ENCODE data around the gene A1BG.
"Not testable (repeated sequence)": the region's sequence is repeated elsewhere in the genome, so short reads cannot be mapped to it uniquely, and the experiment has no call there.

A1BG gene

GRCh38 chr19:58386576-58387337 lies 33.5 kb upstream of the A1BG start, which contains the start of gene RPS5:
Gene RPS5 (plus strand): TSS chr19:58387269. CDS start chr19:58388138, 869 bp downstream.
- DNase-seq (ENCODE audit: low read depth in 3 of 3, low spot score in 1 of 3) = peak; percentile 89 to 94 (median 92)

DNA sequence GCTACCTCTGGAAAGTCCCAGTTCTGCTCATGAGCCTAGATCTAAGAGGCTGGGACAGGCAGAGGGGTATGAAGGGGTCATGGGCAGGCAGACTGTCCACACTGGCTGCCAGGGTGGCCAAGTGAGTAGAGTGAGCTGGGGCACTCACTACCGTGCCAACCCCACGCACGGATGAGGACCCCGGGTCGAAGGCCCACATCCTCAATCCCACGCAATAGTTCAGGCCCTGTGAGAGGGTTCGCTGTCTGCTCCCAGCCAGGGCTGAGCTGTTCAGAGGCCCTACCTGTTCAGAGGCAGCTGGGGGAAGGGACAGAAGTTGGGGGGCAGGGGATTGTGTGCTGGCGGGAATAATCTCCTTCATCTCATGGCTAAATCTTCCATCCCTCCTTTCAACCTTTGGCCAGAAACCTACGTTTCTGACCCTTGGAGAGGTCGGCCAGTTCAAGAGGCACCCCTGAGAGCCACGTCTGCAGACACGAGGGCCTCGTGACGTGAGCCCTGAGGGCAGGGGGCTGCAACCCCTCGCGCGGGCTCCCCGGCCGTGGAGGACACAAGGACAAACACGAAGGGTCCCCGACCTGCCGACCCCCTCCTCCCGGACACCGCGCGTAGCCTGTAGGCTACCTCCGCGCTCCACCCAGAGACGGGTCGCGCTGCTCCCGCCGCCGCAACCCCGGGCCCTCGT lies 32.7 kb upstream of the A1BG start:
- no peak for DNase-seq (ENCODE audit: low read depth in 3 of 3, low spot score in 1 of 3)

DNA sequence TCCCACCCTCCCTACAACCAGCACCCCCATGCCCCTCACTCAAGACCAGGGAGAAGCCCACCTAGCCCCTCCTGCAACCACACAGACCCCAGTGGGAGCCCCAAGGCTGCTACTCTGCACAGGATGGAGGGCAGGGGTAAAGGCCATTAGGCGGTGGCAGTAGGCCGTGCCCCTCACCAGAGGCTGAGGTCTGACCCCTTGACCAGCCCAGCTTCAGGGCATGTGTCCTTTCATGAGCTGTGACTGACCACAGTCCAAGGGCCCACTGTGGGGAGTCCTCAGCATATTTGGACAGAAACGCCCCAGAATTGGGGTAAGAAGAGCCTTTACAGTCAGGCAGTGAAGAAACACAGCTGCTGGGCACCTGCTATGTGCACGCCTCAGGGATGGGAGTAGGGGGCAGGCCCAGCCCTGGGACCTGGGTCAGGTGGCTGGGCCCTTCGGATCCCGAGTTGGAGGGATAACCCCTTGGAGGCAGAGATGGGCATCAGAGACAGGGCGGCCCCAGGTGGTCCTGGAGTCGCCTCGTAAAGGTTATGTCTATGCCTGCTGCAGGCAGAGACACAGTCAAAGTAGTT lies 32.1 kb upstream of the A1BG start:
- no peak for DNase-seq (ENCODE audit: low read depth in 3 of 3, low spot score in 1 of 3)

DNA sequence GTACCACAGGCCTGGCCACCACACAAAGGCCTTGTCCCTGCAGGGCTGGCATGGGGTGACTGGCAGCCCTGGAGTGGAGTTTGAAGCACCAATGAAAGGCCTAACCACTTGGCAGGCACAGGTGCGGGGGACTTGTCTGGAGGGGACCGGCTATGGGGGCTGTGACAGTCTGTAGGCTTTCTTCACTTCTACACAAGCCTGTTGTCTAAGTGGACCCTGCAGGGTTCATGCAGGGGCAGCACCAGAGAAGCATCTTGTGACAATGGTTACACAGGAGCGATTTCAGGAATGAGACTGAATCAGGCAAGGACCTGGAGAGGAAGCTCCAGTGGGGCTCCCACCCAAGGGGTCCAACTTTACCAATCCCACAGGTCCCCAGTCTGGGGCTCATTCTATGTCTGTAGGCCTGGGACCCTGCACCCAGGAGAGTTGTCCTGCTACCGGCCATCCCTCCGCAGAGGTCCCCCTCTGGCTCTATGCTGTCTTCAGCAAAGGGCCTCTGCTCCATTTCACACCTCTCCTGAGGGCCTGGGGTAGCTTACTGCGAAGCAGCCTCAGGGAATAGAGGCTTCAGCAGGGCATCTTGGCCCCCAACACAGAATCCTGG lies 29.8 kb upstream of the A1BG start:
- no peak for DNase-seq (ENCODE audit: low read depth in 3 of 3, low spot score in 1 of 3)

DNA sequence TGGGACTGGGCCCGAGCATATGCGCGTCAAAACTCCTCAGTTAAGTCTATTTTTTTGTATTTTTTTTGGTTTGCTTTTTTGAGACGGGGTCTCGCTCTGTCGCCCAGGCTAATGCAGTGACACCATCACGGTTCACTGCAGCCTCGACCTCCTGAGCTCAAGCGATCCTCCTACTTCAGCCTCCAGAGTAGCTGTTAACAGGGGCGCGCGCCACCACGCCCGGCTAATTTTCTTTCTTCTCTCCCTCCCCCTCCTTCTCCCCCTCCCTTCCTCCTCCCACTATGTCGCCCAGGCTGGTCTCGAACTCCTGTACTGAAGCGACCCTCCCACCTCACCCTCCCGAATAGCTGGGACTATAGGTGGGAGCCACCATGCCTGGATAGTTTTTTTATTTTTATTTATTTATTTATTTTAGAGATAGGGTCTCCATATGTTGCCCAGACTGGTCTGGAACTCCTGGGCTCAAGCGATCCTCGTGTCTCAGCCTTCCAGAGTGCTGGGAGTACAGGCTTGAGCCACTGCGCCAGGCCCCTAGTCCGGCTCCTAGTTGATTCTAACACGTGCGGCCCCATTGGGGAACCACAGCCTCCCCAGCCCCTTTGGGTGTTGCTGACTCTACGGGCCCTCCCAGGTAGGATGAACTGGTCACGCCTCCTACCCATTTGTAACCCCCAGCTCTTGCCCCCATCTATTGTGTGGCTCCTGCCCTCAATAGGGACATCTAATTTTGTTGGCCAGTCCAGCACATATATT lies 28.3 kb upstream of the A1BG start:
- DNase-seq (ENCODE audit: low read depth in 3 of 3, low spot score in 1 of 3) = no peak

DNA sequence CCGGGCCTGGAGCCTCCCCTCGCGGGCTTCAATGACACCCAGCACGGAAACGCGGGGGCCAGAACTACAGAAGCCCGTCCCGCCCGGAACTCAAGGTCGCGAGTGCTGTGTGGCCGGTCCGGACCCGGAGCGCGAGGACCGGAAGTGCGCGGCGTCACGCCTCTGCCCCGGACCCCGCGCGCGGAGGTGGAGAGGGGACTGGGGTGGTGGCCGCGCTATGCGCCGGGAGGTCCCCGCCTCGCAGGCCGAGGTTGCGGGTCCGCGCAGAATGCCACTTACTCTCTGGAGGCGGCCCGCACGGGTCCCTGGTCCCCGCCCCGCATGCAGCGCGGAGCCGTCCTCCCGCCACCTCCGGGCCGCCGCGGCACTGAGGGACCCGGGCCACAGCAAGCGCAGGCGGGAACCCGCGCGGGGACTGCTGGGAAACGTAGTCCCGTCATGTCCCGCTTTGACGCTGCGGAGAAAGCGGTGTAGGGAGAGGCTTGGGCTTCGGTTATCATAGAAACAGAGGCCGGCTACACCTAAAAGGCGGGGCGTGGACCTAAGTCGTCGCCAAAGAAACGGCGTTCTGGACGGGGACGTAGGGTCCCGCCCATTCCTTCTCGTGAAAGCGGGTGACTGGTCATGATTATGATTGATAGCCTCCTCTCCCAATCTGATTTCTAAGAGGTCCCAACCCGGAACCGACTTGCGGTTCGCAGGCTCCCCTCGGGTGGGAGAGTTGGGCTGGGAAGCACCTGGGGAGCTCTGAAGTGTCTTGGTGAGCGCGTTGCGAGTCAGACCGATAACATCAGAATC lies 27.6 kb upstream of the A1BG start, which contains the start of gene ZNF837:
TSS of gene ZNF837 (minus strand) at position 369 of the 798 bp plus-strand sequence. CDS start 11,698 bp downstream, outside the sequence.
- DNase-seq (ENCODE audit: low read depth in 3 of 3, low spot score in 1 of 3) = peak; percentile 85 to 98 (median 95)

- DNase-seq (ENCODE audit: low read depth in 3 of 3, low spot score in 1 of 3) = no peak
Observed at GRCh38 chr19:58380037-58380661, 26.9 kb upstream of the A1BG start.

- no peak for DNase-seq (ENCODE audit: low read depth in 3 of 3, low spot score in 1 of 3)
Observed at GRCh38 chr19:58379246-58379645, 26.0 kb upstream of the A1BG start.

GRCh38 chr19:58376724-58377123 lies 23.4 kb upstream of the A1BG start:
- DNase-seq (ENCODE audit: low read depth in 3 of 3, low spot score in 1 of 3) = not testable (repeated sequence)

- no peak for DNase-seq (ENCODE audit: low read depth in 3 of 3, low spot score in 1 of 3)
Observed at GRCh38 chr19:58374200-58374599, 20.9 kb upstream of the A1BG start.

GRCh38 chr19:58372311-58373133 lies 19.2 kb upstream of the A1BG start:
- no peak for DNase-seq (ENCODE audit: low read depth in 3 of 3, low spot score in 1 of 3)

- DNase-seq (ENCODE audit: low read depth in 3 of 3, low spot score in 1 of 3) = no peak
Observed at GRCh38 chr19:58368561-58369360, 15.5 kb upstream of the A1BG start.

DNA sequence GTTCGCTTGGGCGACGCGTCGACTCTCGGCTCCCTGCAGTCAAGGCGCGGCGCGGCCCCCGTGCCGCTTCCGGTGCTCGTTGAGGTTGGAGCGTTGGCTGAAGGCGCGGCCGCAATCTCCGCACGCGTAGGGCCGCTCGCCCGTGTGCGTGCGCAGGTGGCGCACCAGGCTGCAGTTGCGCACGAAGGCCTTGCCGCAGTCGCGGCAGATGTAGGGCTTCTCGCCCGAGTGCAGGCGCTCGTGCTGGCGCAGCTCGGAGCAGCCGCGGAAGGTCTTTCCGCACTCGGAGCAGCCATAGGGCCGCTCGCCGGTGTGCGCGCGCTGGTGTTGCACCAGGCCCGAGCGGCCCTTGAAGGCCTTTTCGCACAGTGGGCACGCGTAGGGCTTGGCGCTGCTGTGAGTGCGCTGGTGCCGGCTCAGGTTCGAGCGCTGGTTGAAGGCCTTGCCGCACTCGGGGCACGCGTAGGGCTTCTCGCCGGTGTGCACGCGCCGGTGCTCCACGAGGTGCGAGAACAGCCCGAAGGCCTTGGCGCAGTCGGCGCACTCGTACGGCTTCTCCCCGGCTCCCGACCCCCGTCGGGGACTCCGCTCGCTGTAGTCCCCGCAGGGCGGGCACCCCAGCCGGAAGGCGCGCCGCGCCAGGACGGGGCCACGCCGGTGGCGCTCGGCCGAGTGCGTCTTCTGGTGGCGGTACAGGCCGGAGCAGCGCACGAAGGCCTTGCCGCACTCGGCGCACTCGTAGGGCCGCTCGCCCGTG lies 14.6 kb upstream of the A1BG start:
- no peak for DNase-seq (ENCODE audit: low read depth in 3 of 3, low spot score in 1 of 3)

- DNase-seq (ENCODE audit: low read depth in 3 of 3, low spot score in 1 of 3) = no peak
Observed at GRCh38 chr19:58366585-58367430, 13.5 kb upstream of the A1BG start.

- no peak for DNase-seq (ENCODE audit: low read depth in 3 of 3, low spot score in 1 of 3)
Observed at GRCh38 chr19:58364146-58364545, 10.9 kb upstream of the A1BG start.

GRCh38 chr19:58362272-58362994 lies 9.1 kb upstream of the A1BG start, which contains the start of gene ZNF497:
Gene ZNF497 (minus strand): TSS chr19:58362751. CDS start chr19:58357635, 5,116 bp downstream.
- peak; percentile 93 to 94 (median 93) for DNase-seq (ENCODE audit: low read depth in 3 of 3, low spot score in 1 of 3)

Data from stimulated activated CD4-positive, alpha-beta T cell treated with anti-CD3 and anti-CD28 coated beads, TNF-alpha, amount 100 ng/mL, for 1 hour (primary cell).